Adipocyte (in vitro differentiated cells): ENCODE results near the gene TCF4.

Experiments used
- DNase-seq: peaks from one replicate; pipeline ENCODE4 v3.0.0-alpha.2; 2015; ENCODE audit warnings: low read depth
- H3K27me3 ChIP-seq: replicated peaks from 2 replicates; pipeline ENCODE4 v1.7.0; 2013; ENCODE audit warnings: mild to moderate bottlenecking, low read length, moderate library complexity; ENCODE audit not compliant: control insufficient read depth, insufficient read depth
- H3K36me3 ChIP-seq: 2 replicates; pipeline ENCODE4 v1.7.0; 2013; ENCODE audit warnings: low read length, mild to moderate bottlenecking, moderate library complexity; ENCODE audit not compliant: control insufficient read depth, insufficient read depth, severe bottlenecking
- H3K4me1 ChIP-seq: 2 replicates; pipeline ENCODE4 v1.7.0; 2013; ENCODE audit warnings: mild to moderate bottlenecking, low read length, moderate library complexity; ENCODE audit not compliant: control insufficient read depth, insufficient read depth
- H3K4me3 ChIP-seq: 2 replicates; pipeline ENCODE4 v1.7.0; 2013; ENCODE audit warnings: mild to moderate bottlenecking, low read length, moderate library complexity
- H3K9ac ChIP-seq: 2 replicates; pipeline ENCODE4 v1.7.0; 2013; ENCODE audit warnings: mild to moderate bottlenecking, low read length, moderate library complexity
- H3K9me3 ChIP-seq: 2 replicates; pipeline ENCODE4 v1.7.0; 2013; ENCODE audit warnings: mild to moderate bottlenecking, low read length, moderate library complexity; ENCODE audit not compliant: control insufficient read depth

TCF4 gene

GRCh38 chr18:55585065-55585919 is 2.7 kb downstream of the TCF4 start:
- Histone ChIP-seq H3K4me1 (peaks cover 33% of the 10 kb centered on the region), H3K36me3 (no peaks in the 10 kb centered on the region), H3K4me3 (peak overlapping the region; percentile 81), H3K9me3 (no peaks in the 10 kb centered on the region), H3K27me3 (no peaks in the 10 kb centered on the region), H3K9ac (peak overlapping the region; percentile 86)
- DNase-seq = peak; percentile 19

DNA sequence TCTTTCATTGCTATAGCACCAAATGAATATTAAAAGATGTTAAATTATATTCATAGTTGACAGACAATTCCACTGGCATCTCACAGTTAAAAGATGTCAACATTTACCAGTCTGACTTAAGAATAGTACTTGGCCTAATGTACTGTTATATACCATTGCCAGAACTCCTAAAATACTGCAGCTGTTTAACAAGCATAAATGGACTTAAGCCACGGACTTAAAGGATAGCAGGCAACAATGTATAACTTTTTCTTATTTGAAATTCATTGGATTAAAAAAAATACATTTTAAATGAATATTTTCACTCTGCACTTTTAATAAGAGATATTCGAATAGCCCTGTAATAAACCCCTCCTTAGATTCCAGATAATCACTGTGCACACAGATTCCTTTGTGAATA is 3.8 kb downstream of the TCF4 start:
- peaks cover 40% of the 10 kb centered on the region for H3K4me1 ChIP-seq
- H3K36me3 ChIP-seq = no peaks in the 10 kb centered on the region
- H3K4me3 ChIP-seq = peak overlapping the region; percentile 81
- H3K9me3 ChIP-seq = no peaks in the 10 kb centered on the region
- no peak for DNase-seq
- H3K27me3 ChIP-seq = no peaks in the 10 kb centered on the region
- H3K9ac ChIP-seq = peak overlapping the region; percentile 86

- H3K4me3 ChIP-seq = no peak overlapping the region
- H3K27me3 ChIP-seq = no peaks in the 10 kb centered on the region
- no peaks in the 10 kb centered on the region for H3K36me3 ChIP-seq
- H3K9me3 ChIP-seq = no peaks in the 10 kb centered on the region
- DNase-seq = no peak
- peaks cover 42% of the 10 kb centered on the region for H3K4me1 ChIP-seq
- H3K9ac ChIP-seq = no peak overlapping the region
Observed at GRCh38 chr18:55582325-55582724, 5.7 kb downstream of the TCF4 start.

GRCh38 chr18:55579501-55580270 is 8.3 kb downstream of the TCF4 start:
- Histone ChIP-seq H3K9ac (no peak overlapping the region), H3K27me3 (no peaks in the 10 kb centered on the region), H3K36me3 (no peaks in the 10 kb centered on the region), H3K4me1 (peaks cover 35% of the 10 kb centered on the region), H3K4me3 (no peak overlapping the region), H3K9me3 (no peaks in the 10 kb centered on the region)
- DNase-seq = peak; percentile 67

- no peaks in the 10 kb centered on the region for H3K9me3 ChIP-seq
- DNase-seq = no peak
- no peak overlapping the region for H3K9ac ChIP-seq
- no peaks in the 10 kb centered on the region for H3K36me3 ChIP-seq
- no peak overlapping the region for H3K4me3 ChIP-seq
- peaks cover 29% of the 10 kb centered on the region for H3K4me1 ChIP-seq
- H3K27me3 ChIP-seq = no peaks in the 10 kb centered on the region
Observed at GRCh38 chr18:55577812-55578539, 10.0 kb downstream of the TCF4 start.

DNA sequence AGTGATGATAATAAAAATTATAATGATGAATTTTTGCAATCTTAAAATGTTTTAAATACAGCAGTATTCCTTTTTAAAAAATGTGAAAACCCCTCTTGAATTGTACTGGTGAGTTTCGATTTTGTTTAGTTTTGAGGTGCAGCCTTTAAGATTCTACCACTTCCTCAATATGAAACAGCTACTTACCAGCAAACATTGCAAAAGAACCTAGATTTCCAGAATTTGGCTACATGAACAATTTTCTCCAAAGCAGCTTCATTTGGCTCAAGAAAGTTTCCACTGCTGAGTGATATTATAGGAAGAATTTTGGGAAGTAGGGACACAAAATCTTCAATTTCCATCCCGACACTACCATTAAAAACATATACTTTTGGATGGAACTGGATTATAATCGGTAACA is 12.0 kb downstream of the TCF4 start:
- Histone ChIP-seq H3K4me3 (peak overlapping the region; percentile 21), H3K27me3 (no peaks in the 10 kb centered on the region), H3K36me3 (no peaks in the 10 kb centered on the region), H3K9me3 (no peaks in the 10 kb centered on the region), H3K4me1 (peaks cover 29% of the 10 kb centered on the region), H3K9ac (peak overlapping the region; percentile 1)
- DNase-seq = no peak

- peaks cover 27% of the 10 kb centered on the region for H3K4me1 ChIP-seq
- H3K9ac ChIP-seq = no peak overlapping the region
- no peak for DNase-seq
- no peak overlapping the region for H3K4me3 ChIP-seq
- no peaks in the 10 kb centered on the region for H3K27me3 ChIP-seq
- H3K36me3 ChIP-seq = peaks cover 3% of the 10 kb centered on the region
- no peaks in the 10 kb centered on the region for H3K9me3 ChIP-seq
Observed at GRCh38 chr18:55575066-55575465, 12.9 kb downstream of the TCF4 start.

DNA sequence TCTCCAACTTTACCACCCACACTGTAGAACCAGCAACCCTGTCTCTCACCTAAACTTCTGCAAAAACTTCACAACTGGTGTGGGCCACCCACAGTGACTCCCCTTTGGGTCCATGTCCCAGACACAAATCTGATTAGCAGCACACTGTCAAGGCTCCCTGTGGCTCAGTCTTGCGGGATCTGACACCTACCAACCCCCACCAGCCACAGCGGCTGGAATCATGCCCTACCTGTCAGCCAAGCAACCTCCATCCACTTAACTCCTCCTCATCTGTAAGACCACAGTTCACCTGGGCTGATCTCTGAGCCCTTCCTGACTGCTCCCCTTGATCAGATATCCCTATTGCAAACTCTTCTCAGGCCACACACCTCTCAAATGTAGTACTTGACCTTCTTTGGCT is 14.6 kb downstream of the TCF4 start:
- H3K4me3 ChIP-seq = no peak overlapping the region
- H3K9ac ChIP-seq = no peak overlapping the region
- H3K27me3 ChIP-seq = no peaks in the 10 kb centered on the region
- DNase-seq = no peak
- H3K9me3 ChIP-seq = no peaks in the 10 kb centered on the region
- peaks cover 16% of the 10 kb centered on the region for H3K4me1 ChIP-seq
- peaks cover 3% of the 10 kb centered on the region for H3K36me3 ChIP-seq

- Histone ChIP-seq H3K9me3 (peaks cover 6% of the 10 kb centered on the region), H3K36me3 (peaks cover 3% of the 10 kb centered on the region), H3K9ac (no peak overlapping the region), H3K27me3 (no peaks in the 10 kb centered on the region), H3K4me1 (peaks cover 9% of the 10 kb centered on the region), H3K4me3 (no peak overlapping the region)
- no peak for DNase-seq
Observed at GRCh38 chr18:55570966-55571365, 17.0 kb downstream of the TCF4 start.

GRCh38 chr18:55566456-55566935 is 21.5 kb downstream of the TCF4 start:
- no peak overlapping the region for H3K9ac ChIP-seq
- H3K4me3 ChIP-seq = no peak overlapping the region
- peaks cover 6% of the 10 kb centered on the region for H3K36me3 ChIP-seq
- H3K4me1 ChIP-seq = no peaks in the 10 kb centered on the region
- peaks cover 6% of the 10 kb centered on the region for H3K9me3 ChIP-seq
- no peaks in the 10 kb centered on the region for H3K27me3 ChIP-seq
- no peak for DNase-seq

GRCh38 chr18:55559739-55560138 is 28.3 kb downstream of the TCF4 start:
- no peak for DNase-seq
- Histone ChIP-seq H3K4me1 (no peaks in the 10 kb centered on the region), H3K9ac (no peak overlapping the region), H3K4me3 (no peak overlapping the region), H3K27me3 (no peaks in the 10 kb centered on the region), H3K9me3 (no peaks in the 10 kb centered on the region), H3K36me3 (peaks cover 3% of the 10 kb centered on the region)
